ENCODE results near the gene WDR88. TPM values are rescaled to one million over a fixed set of nuclear protein-coding genes. Genes with fewer than 3 reads are reported as not detected.
"Not testable (repeated sequence)": the region's sequence is repeated elsewhere in the genome, so short reads cannot be mapped to it uniquely, and the experiment has no call there.

WDR88 gene
- total and polyA plus RNA-seq, 12 donors, result 0.03 to 0.11 TPM; not detected in 10

DNA sequence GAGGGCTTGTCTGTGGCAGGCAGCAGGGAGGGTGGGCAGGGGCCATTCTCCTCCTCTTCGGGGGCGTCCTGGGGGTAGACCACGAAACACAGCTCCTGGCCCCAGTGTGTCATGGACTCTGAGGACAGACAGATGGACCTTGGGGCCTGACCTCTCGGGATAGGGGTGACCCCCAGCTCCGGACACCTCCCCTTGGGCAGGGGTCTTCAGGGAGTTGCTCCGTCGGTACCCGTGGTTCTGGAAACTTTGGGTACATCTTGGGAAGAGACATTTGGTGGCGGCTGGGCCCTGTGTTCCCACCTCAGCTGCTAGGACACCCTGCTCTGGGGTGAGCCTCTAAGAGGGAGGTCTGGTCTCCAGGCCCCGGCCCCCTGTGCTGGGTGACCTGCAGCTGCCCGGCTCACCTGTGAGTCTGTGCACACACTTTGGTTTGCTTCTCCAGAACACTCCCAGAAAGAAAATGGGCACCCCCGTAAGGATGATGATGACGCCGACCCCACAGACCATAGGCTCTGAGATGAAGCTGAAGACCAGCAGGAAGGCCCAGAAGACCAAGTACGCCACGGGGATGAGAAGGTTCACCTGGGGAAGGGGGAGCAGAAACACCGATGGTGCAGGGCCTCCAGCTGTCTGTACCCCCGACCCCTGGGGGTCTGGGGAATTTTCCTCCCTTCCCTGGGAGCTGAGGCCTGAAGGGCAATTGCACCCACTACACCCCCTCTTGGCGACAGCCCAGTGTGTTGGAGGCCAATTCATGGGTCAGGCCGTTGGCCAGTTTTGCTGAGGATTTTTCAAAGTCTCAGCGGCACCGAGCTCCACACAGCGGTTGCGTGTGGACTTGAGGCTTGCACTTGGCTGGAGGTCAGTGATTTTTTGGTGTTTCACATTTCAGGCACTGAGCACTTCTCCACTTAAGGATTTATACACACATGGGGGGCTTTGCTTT, 77.3 kb downstream of the WDR88 start:
- Histone ChIP-seq H3K4me3 (no peak overlapping the region), H3K9me3 (replicated peaks in 1 of 3) (no peaks in the 10 kb centered on the region), H3K27me3 (no peaks in the 10 kb centered on the region), H3K36me3 (replicated peaks in 1 of 2) (peaks cover 0 to 32% of the 10 kb centered on the region in 2 donors), H3K4me1 (replicated peaks in 1 of 2) (no peaks in the 10 kb centered on the region), H3K27ac (no peak overlapping the region)
- TF ChIP-seq POLR2A (IDR thresholded peaks at IDR 0.05), result no peak
- no peak for TF ChIP-seq CTCF (IDR thresholded peaks at IDR 0.05)
- peak in 1 of 7 donors; percentile 34 for DNase-seq
- 77 to 86% (median 81%) methylated on average over 19 to 24 of the region's 24 CpGs for WGBS, 4 donors
- intact Hi-C loops (cut with DNase I), result no loop called here

- peaks cover 0 to 25% of the 10 kb centered on the region in 2 donors for H3K36me3 ChIP-seq (replicated peaks in 1 of 2)
- intact Hi-C loops (cut with DNase I); H3K27ac ChIP-seq; H3K27me3 ChIP-seq; DNase-seq; H3K4me3 ChIP-seq; H3K9me3 ChIP-seq (replicated peaks in 1 of 3); H3K4me1 ChIP-seq (replicated peaks in 1 of 2): not testable (repeated sequence)
- WGBS, 4 donors, result 88 to 98% (median 95%) methylated on average over 7 of the region's 7 CpGs
These were observed 77.9 kb downstream of the WDR88 start for GRCh38 chr19:33209850-33210230.

DNA sequence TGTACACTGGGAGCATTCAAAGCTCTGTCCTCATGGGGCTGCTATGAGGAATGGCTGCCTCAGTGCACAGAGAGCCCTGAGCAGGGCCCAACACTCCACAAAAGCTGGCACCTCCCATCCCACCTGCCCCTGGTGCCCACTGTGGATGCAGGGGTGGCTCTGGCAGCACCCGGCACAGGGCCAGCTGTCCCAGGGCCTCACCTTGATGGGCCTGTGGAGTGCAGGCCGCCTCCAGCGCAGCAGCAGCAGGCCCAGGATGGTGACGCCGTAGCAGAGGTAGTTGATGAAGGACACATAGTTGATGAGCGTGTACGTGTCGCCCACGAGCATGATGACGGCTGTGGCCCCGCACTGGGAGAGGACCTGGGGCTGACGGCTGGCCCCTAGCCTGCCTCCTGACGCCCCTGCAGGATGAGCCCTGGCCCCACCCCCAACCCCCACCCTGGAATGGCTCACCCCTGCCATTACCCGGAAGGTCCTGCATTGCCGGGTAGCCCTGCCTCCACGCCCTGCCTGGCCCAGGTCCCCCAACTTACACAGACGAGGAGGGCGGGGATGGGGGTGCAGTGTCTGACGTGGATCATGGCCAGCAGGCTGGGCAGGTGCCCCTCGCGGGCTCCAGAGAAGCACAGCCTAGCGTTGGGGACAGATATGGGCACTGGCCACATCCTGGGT, 78.5 kb downstream of the WDR88 start:
- no peak for DNase-seq
- Histone ChIP-seq H3K4me1 (replicated peaks in 1 of 2) (no peaks in the 10 kb centered on the region), H3K36me3 (replicated peaks in 1 of 2) (peaks cover 0 to 20% of the 10 kb centered on the region in 2 donors), H3K27ac (no peak overlapping the region), H3K4me3 (no peak overlapping the region), H3K9me3 (replicated peaks in 1 of 3) (no peaks in the 10 kb centered on the region), H3K27me3 (no peaks in the 10 kb centered on the region)
- WGBS, 4 donors, result 78 to 89% (median 87%) methylated on average over 5 to 22 of the region's 22 CpGs
- no peak for TF ChIP-seq POLR2A (IDR thresholded peaks at IDR 0.05)
- TF ChIP-seq CTCF (IDR thresholded peaks at IDR 0.05), result no peak
- intact Hi-C loops (cut with DNase I), result no loop called here

DNA sequence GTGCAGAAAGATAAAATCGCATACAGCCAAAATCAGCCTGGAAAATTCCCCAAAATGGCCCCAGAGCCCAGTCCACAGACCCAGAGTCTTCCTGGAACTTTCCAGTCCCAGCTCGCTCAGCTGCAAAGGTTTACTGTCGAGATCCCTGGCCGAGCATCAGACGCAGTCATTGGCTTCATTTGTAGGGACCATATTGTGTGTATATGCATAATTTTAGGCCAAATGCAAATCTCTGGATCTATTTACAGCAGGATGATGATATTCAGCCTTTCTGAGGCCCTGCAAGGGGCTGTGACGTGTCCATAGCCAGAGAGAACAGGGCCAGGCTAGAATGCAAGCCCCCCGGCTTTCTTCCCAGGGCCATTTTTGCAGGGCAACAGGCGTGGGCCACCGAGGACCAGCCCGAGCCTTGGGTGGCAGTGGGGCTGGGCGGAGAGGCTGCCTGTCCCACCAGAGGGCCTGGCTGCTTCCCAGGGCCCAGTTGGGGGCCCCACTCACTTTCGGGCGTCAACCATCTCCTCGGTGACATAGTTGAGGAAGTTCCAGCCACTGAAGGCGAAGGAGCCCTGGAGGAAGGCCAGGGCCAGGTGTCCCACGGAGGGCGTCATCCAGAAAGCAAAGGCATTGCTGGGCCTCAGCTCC, 80.0 kb downstream of the WDR88 start:
- WGBS, 4 donors, result 69 to 85% (median 81%) methylated on average over 10 to 17 of the region's 17 CpGs
- H3K27ac ChIP-seq, result no peak overlapping the region
- intact Hi-C loops (cut with DNase I), result no loop called here
- no peaks in the 10 kb centered on the region for H3K9me3 ChIP-seq (replicated peaks in 1 of 3)
- no peaks in the 10 kb centered on the region for H3K4me1 ChIP-seq (replicated peaks in 1 of 2)
- H3K36me3 ChIP-seq (replicated peaks in 1 of 2), result peaks cover 0 to 4% of the 10 kb centered on the region in 2 donors
- no peak for TF ChIP-seq POLR2A (IDR thresholded peaks at IDR 0.05)
- no peak overlapping the region for H3K4me3 ChIP-seq
- no peaks in the 10 kb centered on the region for H3K27me3 ChIP-seq
- no peak for DNase-seq
